Activated B cell treated with CpG ODN at 0.5 μM for 24 hours (primary cell): ENCODE data around the gene CYTH4. TPM values are rescaled to one million over a fixed set of nuclear protein-coding genes. Genes with fewer than 3 reads are reported as not detected.
A peak's percentile ranks its signal among the peaks of the same experiment; 100 is the strongest.

ENCODE experiments used
- ATAC-seq: fragments of 200-7000 bp; cut with Tn5 transposase; one replicate; pipeline ENCODE4 v1.10.0; 2021; ENCODE audit warnings: low read depth, mild to moderate bottlenecking, moderate library complexity
- CTCF ChIA-PET: fragments of 350-600 bp; sonication (Branson Sonifier 250); formaldehyde crosslinking; loops from one replicate; lab custom pipeline; 2021; ENCODE audit warnings: antibody characterized with exemption; lab: Charles Lee
- POLR2A ChIA-PET: fragments of 350-600 bp; sonication (Branson Sonifier 250); formaldehyde crosslinking; loops from one replicate; lab custom pipeline; 2021; ENCODE audit warnings: antibody characterized with exemption; lab: Charles Lee
- DNase-seq: peaks from one replicate; pipeline ENCODE4 v3.0.0; 2022
- H3K27ac Mint-ChIP-seq: one replicate; pipeline ENCODE4 v1.8.0; 2020; ENCODE audit warnings: mixed read lengths
- H3K27me3 Mint-ChIP-seq: one replicate; pipeline ENCODE4 v1.8.0; 2021; ENCODE audit warnings: mixed read lengths
- H3K36me3 Mint-ChIP-seq: one replicate; pipeline ENCODE4 v1.8.0; 2021; ENCODE audit warnings: low read depth, mixed read lengths
- H3K4me1 Mint-ChIP-seq: one replicate; pipeline ENCODE4 v1.8.0; 2021; ENCODE audit warnings: mixed read lengths
- H3K4me3 Mint-ChIP-seq: one replicate; pipeline ENCODE4 v1.8.0; 2020; ENCODE audit warnings: mild to moderate bottlenecking, mixed read lengths
- H3K9me3 Mint-ChIP-seq: one replicate; pipeline ENCODE4 v1.8.0; 2020; ENCODE audit warnings: mixed read lengths
- intact Hi-C: fragments of 100-400 bp; cut with micrococcal nuclease; formaldehyde crosslinking; loops from one replicate; pipeline ENCODE4 v1.15.1; 2024
- total RNA-seq: library from RNA; stranded (reverse); gene quantifications from 2 replicates; pipeline ENCODE4 v1.2.3, GENCODE V29; 2022
- TF ChIP-seq, protein P1 (sequence below): fragments of 200-600 bp; IDR thresholded peaks from one replicate; pipeline ENCODE4 v1.8.0; 2022; ENCODE audit warnings: antibody characterized with exemption, mild to moderate bottlenecking

CYTH4 gene
- total RNA-seq, 1 donor from 2014 or later = 40.3 TPM

DNA sequence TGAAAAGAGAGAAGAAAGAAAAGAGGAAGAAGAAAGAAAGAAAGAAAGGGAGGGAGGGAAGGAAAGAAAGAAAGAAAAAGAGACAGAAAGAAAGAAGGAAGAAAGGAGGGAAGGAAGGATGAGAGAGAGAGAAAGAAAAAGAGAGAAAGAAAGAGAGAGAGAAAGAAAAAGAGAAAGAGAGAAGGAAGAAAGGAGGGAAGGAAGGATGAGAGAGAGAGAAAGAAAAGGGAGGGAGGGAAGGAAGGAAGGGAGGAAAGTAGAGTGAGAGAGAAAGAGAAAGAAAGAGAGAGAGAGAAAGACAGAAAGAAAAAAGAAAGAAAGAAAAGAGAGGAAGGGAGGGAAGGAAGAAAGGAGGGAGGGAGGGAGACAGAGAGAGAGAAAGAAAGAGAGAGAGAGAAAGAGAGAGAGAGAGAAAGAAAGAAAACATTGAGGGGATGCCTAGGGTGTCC lies 26.7 kb upstream of the CYTH4 start:
- ChIA-PET POLR2A (interaction anchor here (0.6 to 1.1 kb wide), 5 partner anchors 8 to 352 kb away, joined by 3 to 9 read pairs (median 4); no protein-coding TSS in a partner anchor), CTCF (interaction anchor here (2.0 kb wide), 1 partner anchor 11 kb away, joined by 5 read pairs; no protein-coding TSS in a partner anchor)
- no peak overlapping the region for H3K4me3 Mint-ChIP-seq
- H3K4me1 Mint-ChIP-seq = peaks cover 40% of the 10 kb centered on the region
- no peaks in the 10 kb centered on the region for H3K27me3 Mint-ChIP-seq
- H3K9me3 Mint-ChIP-seq = no peaks in the 10 kb centered on the region
- DNase-seq = no peak
- no peaks in the 10 kb centered on the region for H3K36me3 Mint-ChIP-seq
- TF ChIP-seq, protein P1, sequence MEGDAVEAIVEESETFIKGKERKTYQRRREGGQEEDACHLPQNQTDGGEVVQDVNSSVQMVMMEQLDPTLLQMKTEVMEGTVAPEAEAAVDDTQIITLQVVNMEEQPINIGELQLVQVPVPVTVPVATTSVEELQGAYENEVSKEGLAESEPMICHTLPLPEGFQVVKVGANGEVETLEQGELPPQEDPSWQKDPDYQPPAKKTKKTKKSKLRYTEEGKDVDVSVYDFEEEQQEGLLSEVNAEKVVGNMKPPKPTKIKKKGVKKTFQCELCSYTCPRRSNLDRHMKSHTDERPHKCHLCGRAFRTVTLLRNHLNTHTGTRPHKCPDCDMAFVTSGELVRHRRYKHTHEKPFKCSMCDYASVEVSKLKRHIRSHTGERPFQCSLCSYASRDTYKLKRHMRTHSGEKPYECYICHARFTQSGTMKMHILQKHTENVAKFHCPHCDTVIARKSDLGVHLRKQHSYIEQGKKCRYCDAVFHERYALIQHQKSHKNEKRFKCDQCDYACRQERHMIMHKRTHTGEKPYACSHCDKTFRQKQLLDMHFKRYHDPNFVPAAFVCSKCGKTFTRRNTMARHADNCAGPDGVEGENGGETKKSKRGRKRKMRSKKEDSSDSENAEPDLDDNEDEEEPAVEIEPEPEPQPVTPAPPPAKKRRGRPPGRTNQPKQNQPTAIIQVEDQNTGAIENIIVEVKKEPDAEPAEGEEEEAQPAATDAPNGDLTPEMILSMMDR = peak; percentile 15
- H3K27ac Mint-ChIP-seq = no peak overlapping the region
- intact Hi-C loops = no loop called here
- no peak for ATAC-seq

GRCh38 chr22:37256075-37256726 lies 26.1 kb upstream of the CYTH4 start:
- peak overlapping the region; percentile 47 for H3K27ac Mint-ChIP-seq
- DNase-seq (no peak), ATAC-seq (peak; percentile 47)
- CTCF ChIA-PET = interaction anchor here (2.0 kb wide), 1 partner anchor 11 kb away, joined by 5 read pairs; no protein-coding TSS in a partner anchor
- no peaks in the 10 kb centered on the region for H3K36me3 Mint-ChIP-seq
- intact Hi-C loops = no loop called here
- POLR2A ChIA-PET = interaction anchor here (0.6 to 1.2 kb wide), 8 partner anchors 9 to 356 kb away, joined by 3 to 9 read pairs (median 4); partner anchors contain the start of gene RAC2
- peaks cover 46% of the 10 kb centered on the region for H3K4me1 Mint-ChIP-seq
- H3K4me3 Mint-ChIP-seq = peak overlapping the region; percentile 46
- no peaks in the 10 kb centered on the region for H3K9me3 Mint-ChIP-seq
- H3K27me3 Mint-ChIP-seq = no peaks in the 10 kb centered on the region
- TF ChIP-seq, protein P1 = no peak

- no peaks in the 10 kb centered on the region for H3K9me3 Mint-ChIP-seq
- no peak for ATAC-seq
- no peak overlapping the region for H3K4me3 Mint-ChIP-seq
- no peaks in the 10 kb centered on the region for H3K36me3 Mint-ChIP-seq
- intact Hi-C loops = no loop called here
- ChIA-PET CTCF (interaction anchor here (1.3 to 4.8 kb wide), 6 partner anchors 9 to 59 kb away, joined by 3 to 139 read pairs (median 52); partner anchors contain the start of gene RAC2), POLR2A (interaction anchor here (0.7 to 4.0 kb wide), 4 partner anchors 15 to 40 kb away, joined by 4 to 57 read pairs (median 12); partner anchors contain the start of gene RAC2)
- H3K27ac Mint-ChIP-seq = no peak overlapping the region
- DNase-seq = no peak
- no peaks in the 10 kb centered on the region for H3K27me3 Mint-ChIP-seq
- TF ChIP-seq, protein P1 = no peak
- peaks cover 46% of the 10 kb centered on the region for H3K4me1 Mint-ChIP-seq
Observed at GRCh38 chr22:37258005-37258752, 24.1 kb upstream of the CYTH4 start.

DNA sequence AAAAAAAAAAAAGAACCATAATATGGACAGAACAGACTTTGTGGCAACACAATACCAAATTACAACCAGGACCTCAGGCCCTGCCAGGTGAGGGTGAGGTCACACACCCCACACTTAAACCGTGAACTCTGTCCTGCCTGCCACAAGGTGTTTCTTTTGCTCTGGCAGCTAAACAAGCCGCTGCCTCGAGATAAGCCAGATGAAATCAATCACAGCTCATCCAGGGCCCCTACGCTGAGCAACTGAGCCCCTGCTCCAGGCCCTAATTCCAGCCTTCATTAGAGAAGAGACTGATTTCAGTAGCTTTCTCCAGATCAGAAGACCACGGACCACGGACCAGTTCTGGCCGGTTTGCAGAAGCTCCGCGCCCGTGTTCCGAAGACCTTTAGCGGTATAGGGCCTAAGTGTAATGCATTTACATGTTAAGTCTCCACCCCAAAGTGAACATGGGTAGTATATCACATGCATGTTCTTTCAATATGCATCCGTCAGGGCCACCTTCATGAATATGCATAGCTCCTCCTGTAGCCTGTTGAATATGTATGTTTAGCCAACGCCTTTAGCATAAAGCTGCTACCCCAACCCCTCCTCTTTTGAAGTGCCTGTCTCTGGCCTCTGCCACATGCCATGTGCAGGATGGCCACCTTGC lies 23.4 kb upstream of the CYTH4 start:
- TF ChIP-seq, protein P1 = no peak
- ATAC-seq = no peak
- POLR2A ChIA-PET = interaction anchor here (0.7 to 4.0 kb wide), 5 partner anchors 12 to 40 kb away, joined by 3 to 57 read pairs (median 5); partner anchors contain the start of gene RAC2
- Mint-ChIP-seq H3K9me3 (no peaks in the 10 kb centered on the region), H3K4me1 (peaks cover 46% of the 10 kb centered on the region), H3K36me3 (no peaks in the 10 kb centered on the region), H3K27me3 (no peaks in the 10 kb centered on the region), H3K4me3 (no peak overlapping the region), H3K27ac (no peak overlapping the region)
- DNase-seq = no peak
- CTCF ChIA-PET = interaction anchor here (0.7 to 4.8 kb wide), 18 partner anchors 9 to 199 kb away, joined by 3 to 139 read pairs (median 8); partner anchors contain the start of gene RAC2
- intact Hi-C loops = no loop called here
